Calu3 (cell line): Measurements from ENCODE around the gene AGBL5. TPM values are rescaled to one million over a fixed set of nuclear protein-coding genes. Genes with fewer than 3 reads are reported as not detected.

ENCODE experiments used
- BruUV-seq: library from RNA; stranded (reverse); fragments of 400-500 nt; replicated peaks from 2 replicates; lab custom pipeline; 2021; lab: Mats Ljungman, UMichigan
- CTCF ChIA-PET: fragments of 300-600 bp; sonication (Branson Sonifier 250); formaldehyde crosslinking; loops from one replicate; lab custom pipeline; 2022; ENCODE audit warnings: antibody characterized with exemption; lab: Charles Lee
- DNase-seq: peaks from one replicate; pipeline ENCODE4 v3.0.0; 2022
- H3K27ac Mint-ChIP-seq: one replicate; pipeline ENCODE4 v1.8.0; 2022; ENCODE audit warnings: mixed read lengths; ENCODE audit not compliant: unreplicated experiment
- H3K27me3 Mint-ChIP-seq: one replicate; pipeline ENCODE4 v1.8.0; 2022; ENCODE audit warnings: mixed read lengths; ENCODE audit not compliant: unreplicated experiment
- H3K36me3 Mint-ChIP-seq: one replicate; pipeline ENCODE4 v1.8.0; 2022; ENCODE audit warnings: mild to moderate bottlenecking, moderate library complexity, mixed read lengths; ENCODE audit not compliant: insufficient read depth, unreplicated experiment
- H3K4me1 Mint-ChIP-seq: one replicate; pipeline ENCODE4 v1.8.0; 2022; ENCODE audit warnings: mild to moderate bottlenecking, low read depth, mixed read lengths; ENCODE audit not compliant: unreplicated experiment
- H3K4me3 Mint-ChIP-seq: one replicate; pipeline ENCODE4 v1.8.0; 2022; ENCODE audit warnings: mild to moderate bottlenecking, low read depth, moderate library complexity, mixed read lengths; ENCODE audit not compliant: unreplicated experiment
- H3K9me3 Mint-ChIP-seq: one replicate; pipeline ENCODE4 v1.8.0; 2022; ENCODE audit warnings: low read depth, mixed read lengths; ENCODE audit not compliant: unreplicated experiment
- CTCF ChIP-seq: fragments of 200-600 bp; IDR thresholded peaks from one replicate; pipeline ENCODE4 v1.8.0; 2022; ENCODE audit warnings: antibody characterized with exemption; ENCODE audit not compliant: unreplicated experiment
- intact Hi-C: fragments of 100-400 bp; cut with micrococcal nuclease; formaldehyde crosslinking; loops from one replicate; pipeline ENCODE4 v1.10.0; 2022; ENCODE audit not compliant: unreplicated experiment
- total RNA-seq: library from RNA; stranded (reverse); gene quantifications from 2 replicates; pipeline ENCODE4 v1.2.3, GENCODE V29; 2022

AGBL5 gene
- total RNA-seq, 1 experiment from 2014 or later = 25.2 TPM

GRCh38 chr2:27097341-27097740, 45.9 kb downstream of the AGBL5 start:
- no peak overlapping the region for H3K4me3 Mint-ChIP-seq

GRCh38 chr2:27099334-27099955, 48.0 kb downstream of the AGBL5 start:
- no peak overlapping the region for H3K27ac Mint-ChIP-seq
- H3K4me3 Mint-ChIP-seq = no peak overlapping the region
- H3K36me3 Mint-ChIP-seq = no peaks in the 10 kb centered on the region
- no peak for TF ChIP-seq CTCF
- no TSS peak for BruUV-seq
- CTCF ChIA-PET = interaction anchor here (1.7 to 2.3 kb wide), 2 partner anchors 92 to 181 kb away, joined by 11 read pairs; no protein-coding TSS in a partner anchor
- H3K27me3 Mint-ChIP-seq = no peaks in the 10 kb centered on the region
- intact Hi-C loops = loop anchor here (2.0 kb wide), 1 partner anchor 203 kb away; no protein-coding TSS in a partner anchor
- no peak for DNase-seq
- no peaks in the 10 kb centered on the region for H3K9me3 Mint-ChIP-seq
- peaks cover 3% of the 10 kb centered on the region for H3K4me1 Mint-ChIP-seq

More at GRCh38 chr2:27097341-27097740, 45.9 kb downstream of the AGBL5 start:
- intact Hi-C loops = no loop called here
- no peak for TF ChIP-seq CTCF
- CTCF ChIA-PET = interaction anchor here (0.7 to 1.8 kb wide), 3 partner anchors 14 to 916 kb away, joined by 3 to 6 read pairs (median 4); no protein-coding TSS in a partner anchor
- Mint-ChIP-seq H3K9me3 (no peaks in the 10 kb centered on the region), H3K27ac (no peak overlapping the region), H3K4me1 (peaks cover 12% of the 10 kb centered on the region), H3K27me3 (no peaks in the 10 kb centered on the region), H3K36me3 (no peaks in the 10 kb centered on the region)
- DNase-seq = no peak
- no TSS peak for BruUV-seq

GRCh38 chr2:27100036-27100435, 48.6 kb downstream of the AGBL5 start:
- CTCF ChIA-PET = interaction anchor here (1.7 to 2.3 kb wide), 2 partner anchors 91 to 180 kb away, joined by 11 read pairs; no protein-coding TSS in a partner anchor
- no peaks in the 10 kb centered on the region for H3K36me3 Mint-ChIP-seq
- intact Hi-C loops = no loop called here
- TF ChIP-seq CTCF = no peak
- no peaks in the 10 kb centered on the region for H3K4me1 Mint-ChIP-seq
- BruUV-seq = no TSS peak
- no peak for DNase-seq
- no peak overlapping the region for H3K4me3 Mint-ChIP-seq
- no peaks in the 10 kb centered on the region for H3K27me3 Mint-ChIP-seq
- no peak overlapping the region for H3K27ac Mint-ChIP-seq
- no peaks in the 10 kb centered on the region for H3K9me3 Mint-ChIP-seq

GRCh38 chr2:27102329-27102728, 50.9 kb downstream of the AGBL5 start:
- no peaks in the 10 kb centered on the region for H3K9me3 Mint-ChIP-seq
- TF ChIP-seq CTCF = no peak
- CTCF ChIA-PET = no interaction called here
- H3K27ac Mint-ChIP-seq = no peak overlapping the region
- no peaks in the 10 kb centered on the region for H3K36me3 Mint-ChIP-seq
- BruUV-seq = no TSS peak
- H3K27me3 Mint-ChIP-seq = no peaks in the 10 kb centered on the region
- no peak overlapping the region for H3K4me3 Mint-ChIP-seq
- intact Hi-C loops = no loop called here
- H3K4me1 Mint-ChIP-seq = no peaks in the 10 kb centered on the region
- DNase-seq = no peak
